Fibroblast of lung (primary cell): ENCODE data around the gene COMT. TPM values are rescaled to one million over a fixed set of nuclear protein-coding genes. Genes with fewer than 3 reads are reported as not detected.

Source experiments
- DNase-seq, 2 donors: peaks; one replicate each; pipeline versions ENCODE4 v3.0.0 to v3.0.0-alpha.2; 2010; ENCODE audit warnings: low read depth in 2 of 2
- H2AFZ ChIP-seq: 2 replicates; pipeline ENCODE4 v1.5.1; 2012; ENCODE audit warnings: low read length, control low read depth, inconsistent platforms
- H3K27ac ChIP-seq: 2 replicates; pipeline ENCODE4 v1.5.1; 2011; ENCODE audit warnings: low read length, control low read depth; ENCODE audit not compliant: insufficient read depth
- H3K27me3 ChIP-seq: 2 replicates; pipeline ENCODE4 v1.5.1; 2011; ENCODE audit warnings: mild to moderate bottlenecking, low read length; ENCODE audit not compliant: control insufficient read depth, insufficient read depth
- H3K36me3 ChIP-seq: 2 replicates; pipeline ENCODE4 v1.5.1; 2011; ENCODE audit warnings: low read length; ENCODE audit not compliant: control insufficient read depth, insufficient read depth
- H3K4me1 ChIP-seq: 2 replicates; pipeline ENCODE4 v1.5.1; 2011; ENCODE audit warnings: low read length; ENCODE audit not compliant: control insufficient read depth, insufficient read depth; ENCODE audit errors: extremely low read depth
- H3K4me2 ChIP-seq: 2 replicates; pipeline ENCODE4 v1.5.1; 2011; ENCODE audit warnings: low read length, control low read depth; ENCODE audit not compliant: insufficient read depth; ENCODE audit errors: extremely low read depth
- H3K4me3 ChIP-seq, 4 experiments: fragments of 200-600 bp in 1 of 4; sonication (generic) in 1 of 4; replicated peaks in 1 of 4; 2 replicates each; pipeline ENCODE4 v1.5.1; 2011 to 2016; ENCODE audit warnings: low read length in 4 of 4, low read depth in 3 of 4, mild to moderate bottlenecking in 3 of 4, control low read depth in 2 of 4, inconsistent platforms in 1 of 4, mixed read lengths in 1 of 4; ENCODE audit not compliant: insufficient read depth in 1 of 4; ENCODE audit errors: control extremely low read depth in 1 of 4
- H3K79me2 ChIP-seq: 2 replicates; pipeline ENCODE4 v1.5.1; 2012; ENCODE audit warnings: mild to moderate bottlenecking, low read length, inconsistent platforms; ENCODE audit not compliant: control insufficient read depth, insufficient read depth
- H3K9ac ChIP-seq: 2 replicates; pipeline ENCODE4 v1.5.1; 2011; ENCODE audit warnings: mild to moderate bottlenecking, low read length, control low read depth; ENCODE audit not compliant: insufficient read depth
- H3K9me3 ChIP-seq: 2 replicates; pipeline ENCODE4 v1.5.1; 2012; ENCODE audit warnings: low read depth, low read length; ENCODE audit not compliant: control insufficient read depth, insufficient read depth
- H4K20me1 ChIP-seq: 2 replicates; pipeline ENCODE4 v1.5.1; 2011; ENCODE audit warnings: low read length; ENCODE audit not compliant: control insufficient read depth, insufficient read depth; ENCODE audit errors: extremely low read depth
- CTCF ChIP-seq, 2 donors: IDR thresholded peaks in 1 of 2; conservative IDR thresholded peaks in 1 of 2; 1 replicate in 1 of 2; 2 replicates in 1 of 2; pipeline ENCODE4 v1.5.1; 2011 to 2012; ENCODE audit warnings: low read length in 2 of 2, control low read depth in 1 of 2, inconsistent platforms in 1 of 2, low read depth in 1 of 2, mild to moderate bottlenecking in 1 of 2
- EZH2 ChIP-seq: IDR thresholded peaks from 2 replicates; pipeline ENCODE4 v1.5.1; 2012; ENCODE audit warnings: low read length, control low read depth, mild to moderate bottlenecking; ENCODE audit errors: missing control alignments
- polyA plus RNA-seq, 2 donors: library from polyadenylated mRNA; depleted of rRNA in 1 of 2; stranded (reverse) in 1 of 2; unstranded in 1 of 2; fragments of >200 nt; gene quantifications; 2 replicates each; pipeline ENCODE4 v1.2.1, GENCODE V29; 2011 to 2012; ENCODE audit warnings: missing spikeins in 1 of 2
- total RNA-seq: library from RNA; depleted of rRNA; stranded (reverse); fragments of >200 nt; gene quantifications from 2 replicates; pipeline ENCODE4 v1.2.1, GENCODE V29; 2014

Gene COMT
- total and polyA plus RNA-seq, 2 donors (not counting 1 experiment from before 2014, with no cell fraction given) = 208 to 305 TPM

GRCh38 chr22:19903031-19903430, 38.5 kb upstream of the COMT start:
- H3K27me3 ChIP-seq = no peaks in the 10 kb centered on the region
- DNase-seq = no peak
- H3K36me3 ChIP-seq = peaks cover 2% of the 10 kb centered on the region
- H2AFZ ChIP-seq = no peak overlapping the region
- TF ChIP-seq EZH2 (no peak), CTCF (conservative IDR thresholded peaks at IDR 0.05 in 1 of 2, IDR thresholded peaks at IDR 0.05 in 1 of 2; ENCODE audit: low read depth in 1 of 2, low read length in 2 of 2) (no peak)
- no peak overlapping the region for H3K27ac ChIP-seq
- H3K4me1 ChIP-seq = no peaks in the 10 kb centered on the region
- H3K4me2 ChIP-seq = no peak overlapping the region
- H3K4me3 ChIP-seq = no peak overlapping the region
- H4K20me1 ChIP-seq = no peaks in the 10 kb centered on the region
- H3K9ac ChIP-seq = no peak overlapping the region
- H3K79me2 ChIP-seq = no peaks in the 10 kb centered on the region
- H3K9me3 ChIP-seq = no peaks in the 10 kb centered on the region

- Histone ChIP-seq H2AFZ (no peak overlapping the region), H3K4me1 (no peaks in the 10 kb centered on the region), H3K4me2 (no peak overlapping the region), H3K27ac (no peak overlapping the region), H4K20me1 (no peaks in the 10 kb centered on the region), H3K9ac (no peak overlapping the region), H3K4me3 (no peak overlapping the region), H3K79me2 (no peaks in the 10 kb centered on the region), H3K27me3 (no peaks in the 10 kb centered on the region), H3K36me3 (peaks cover 2% of the 10 kb centered on the region), H3K9me3 (no peaks in the 10 kb centered on the region)
- DNase-seq = no peak
- TF ChIP-seq CTCF (conservative IDR thresholded peaks at IDR 0.05 in 1 of 2, IDR thresholded peaks at IDR 0.05 in 1 of 2; ENCODE audit: low read depth in 1 of 2, low read length in 2 of 2) (no peak), EZH2 (no peak)
Observed at GRCh38 chr22:19903513-19903912, 38.1 kb upstream of the COMT start.

GRCh38 chr22:19904174-19904856, 37.3 kb upstream of the COMT start:
- Histone ChIP-seq H3K27ac (no peak overlapping the region), H3K36me3 (no peaks in the 10 kb centered on the region)

More at GRCh38 chr22:19904174-19904856, 37.3 kb upstream of the COMT start:
- Histone ChIP-seq H3K79me2 (no peaks in the 10 kb centered on the region), H3K4me2 (no peak overlapping the region), H3K27me3 (no peaks in the 10 kb centered on the region), H3K9ac (no peak overlapping the region), H3K4me3 (no peak overlapping the region), H2AFZ (no peak overlapping the region), H4K20me1 (no peaks in the 10 kb centered on the region), H3K9me3 (no peaks in the 10 kb centered on the region), H3K4me1 (no peaks in the 10 kb centered on the region)
- no peak for DNase-seq
- TF ChIP-seq CTCF (conservative IDR thresholded peaks at IDR 0.05 in 1 of 2, IDR thresholded peaks at IDR 0.05 in 1 of 2; ENCODE audit: low read depth in 1 of 2, low read length in 2 of 2) (no peak), EZH2 (no peak)
